Small intestine (tissue), 7 donors: ENCODE measurements around the gene PHACTR1. TPM values are rescaled to one million over a fixed set of nuclear protein-coding genes. Genes with fewer than 3 reads are reported as not detected.

Experiments
- DNase-seq, 2 donors: peaks; one replicate each; pipeline versions ENCODE4 v3.0.0 to v3.0.0-alpha.2; 2013
- FAIRE-seq: peaks from 2 replicates; lab custom pipeline; 2012; peaks lifted over from hg19 to GRCh38; lab: Jason Lieb, UNC
- H3K27ac ChIP-seq, 3 donors: one replicate each; pipeline ENCODE4 v1.5.1; 2013; ENCODE audit warnings: low read length in 2 of 3, mild to moderate bottlenecking in 2 of 3, control low read depth in 1 of 3, inconsistent platforms in 1 of 3, low read depth in 1 of 3, moderate library complexity in 1 of 3
- H3K27me3 ChIP-seq, 3 donors: one replicate each; pipeline ENCODE4 v1.6.1; 2013; ENCODE audit warnings: low read length in 3 of 3, inconsistent platforms in 1 of 3; ENCODE audit not compliant: control insufficient read depth in 3 of 3, insufficient read depth in 3 of 3
- H3K36me3 ChIP-seq, 3 donors: one replicate each; pipeline ENCODE4 v1.6.1; 2013; ENCODE audit warnings: low read length in 3 of 3, inconsistent platforms in 1 of 3, low read depth in 1 of 3, mild to moderate bottlenecking in 1 of 3, moderate library complexity in 1 of 3; ENCODE audit not compliant: control insufficient read depth in 3 of 3, insufficient read depth in 2 of 3
- H3K4me1 ChIP-seq, 3 donors: one replicate each; pipeline ENCODE4 v1.6.1; 2013; ENCODE audit warnings: low read length in 2 of 3, inconsistent platforms in 1 of 3, low read depth in 1 of 3, mild to moderate bottlenecking in 1 of 3, moderate library complexity in 1 of 3; ENCODE audit not compliant: control insufficient read depth in 3 of 3, insufficient read depth in 2 of 3
- H3K4me3 ChIP-seq, 3 donors: one replicate each; pipeline ENCODE4 v1.5.1; 2013; ENCODE audit warnings: low read length in 3 of 3, control low read depth in 1 of 3, inconsistent platforms in 1 of 3, low read depth in 1 of 3, mild to moderate bottlenecking in 1 of 3, moderate library complexity in 1 of 3
- H3K9me3 ChIP-seq, 2 donors: one replicate each; pipeline ENCODE4 v1.6.1; 2013; ENCODE audit warnings: low read depth in 1 of 2, low read length in 1 of 2; ENCODE audit not compliant: control insufficient read depth in 2 of 2, insufficient read depth in 1 of 2
- WGBS, 3 donors: extraction: QIAGEN DNeasy Blood & Tissue Kit; methylation state at CpG; one replicate each; pipeline ENCODE4 v1.1.7; 2013; 5-methylcytosine and 5-hydroxymethylcytosine counted together
- polyA plus RNA-seq, 4 donors: library from polyadenylated mRNA; stranded (reverse) in 3 of 4; unstranded in 1 of 4; fragments of 200-250 nt in 3 of 4; fragments of 120-200 nt in 1 of 4; gene quantifications; one replicate each; pipeline versions ENCODE4 v1.2.1 to v1.2.3, GENCODE V29; 2013
- donor health status: healthy with polysubstance abuse.
- donor health status: control.
- donor health status: control.
- donor health status: Bipolar disorder and iron deficiency.
- donor health status: healthy.

The PHACTR1 gene
- polyA plus RNA-seq, 4 donors: 0.67 to 3.8 (median 1.8) TPM

- H3K4me3 ChIP-seq: no peak overlapping the region
- peaks cover 0 to 3% (median 0%) of the 10 kb centered on the region in 3 donors for H3K27me3 ChIP-seq
- DNase-seq (no peak), FAIRE-seq (no peak)
- no peaks in the 10 kb centered on the region for H3K4me1 ChIP-seq
- H3K36me3 ChIP-seq: no peaks in the 10 kb centered on the region
- H3K27ac ChIP-seq: no peak overlapping the region
- WGBS, 3 donors: 58 to 75% (median 63%) methylated on average over 4 of the region's 4 CpGs
- H3K9me3 ChIP-seq: no peaks in the 10 kb centered on the region
Measured at GRCh38 chr6:12832226-12832735, 115.7 kb downstream of the PHACTR1 start.

- Histone ChIP-seq H3K27me3 (peaks cover 0 to 3% (median 0%) of the 10 kb centered on the region in 3 donors), H3K9me3 (peaks cover 0 to 6% of the 10 kb centered on the region in 2 donors), H3K27ac (no peak overlapping the region), H3K4me1 (no peaks in the 10 kb centered on the region), H3K4me3 (no peak overlapping the region), H3K36me3 (no peaks in the 10 kb centered on the region)
- no peak for FAIRE-seq
- WGBS, 3 donors: 57 to 74% (median 60%) methylated on average over 2 of the region's 2 CpGs
- no peak for DNase-seq
Measured at GRCh38 chr6:12836009-12836408, 119.4 kb downstream of the PHACTR1 start.

GRCh38 chr6:12841619-12842018, 125.1 kb downstream of the PHACTR1 start:
- FAIRE-seq (no peak), DNase-seq (no peak)
- H3K4me3 ChIP-seq: no peak overlapping the region
- H3K36me3 ChIP-seq: no peaks in the 10 kb centered on the region
- 61 to 74% (median 66%) methylated on average over 1 of the region's 1 CpG for WGBS, 3 donors
- H3K27ac ChIP-seq: no peak overlapping the region
- H3K9me3 ChIP-seq: peaks cover 0 to 6% of the 10 kb centered on the region in 2 donors
- no peaks in the 10 kb centered on the region for H3K4me1 ChIP-seq
- H3K27me3 ChIP-seq: peaks cover 0 to under 1% (median 0%) of the 10 kb centered on the region in 3 donors

- Histone ChIP-seq H3K9me3 (peaks cover 0 to 6% of the 10 kb centered on the region in 2 donors), H3K27me3 (peaks cover 0 to 3% (median 0%) of the 10 kb centered on the region in 3 donors), H3K4me3 (no peak overlapping the region), H3K36me3 (no peaks in the 10 kb centered on the region), H3K4me1 (no peaks in the 10 kb centered on the region), H3K27ac (no peak overlapping the region)
- FAIRE-seq (no peak), DNase-seq (no peak)
Measured at GRCh38 chr6:12842114-12842513, 125.5 kb downstream of the PHACTR1 start.

- 63 to 78% (median 70%) methylated on average over 2 of the region's 2 CpGs for WGBS, 3 donors
- no peak for FAIRE-seq
Measured at GRCh38 chr6:12842658-12843057, 126.1 kb downstream of the PHACTR1 start.

GRCh38 chr6:12844284-12845223, 128.0 kb downstream of the PHACTR1 start:
- Histone ChIP-seq H3K9me3 (no peaks in the 10 kb centered on the region), H3K27me3 (peaks cover 0 to 3% (median 0%) of the 10 kb centered on the region in 3 donors), H3K4me1 (no peaks in the 10 kb centered on the region), H3K27ac (no peak overlapping the region), H3K4me3 (no peak overlapping the region), H3K36me3 (no peaks in the 10 kb centered on the region)
- FAIRE-seq: no peak
- DNase-seq: peak; percentile 6 to 17
- 73 to 74% (median 73%) methylated on average over 11 of the region's 11 CpGs for WGBS, 3 donors

More at GRCh38 chr6:12842658-12843057, 126.1 kb downstream of the PHACTR1 start:
- Histone ChIP-seq H3K4me1 (no peaks in the 10 kb centered on the region), H3K36me3 (no peaks in the 10 kb centered on the region), H3K4me3 (no peak overlapping the region), H3K9me3 (peaks cover 0 to 4% of the 10 kb centered on the region in 2 donors), H3K27me3 (peaks cover 0 to 3% (median 0%) of the 10 kb centered on the region in 3 donors), H3K27ac (no peak overlapping the region)
- DNase-seq: no peak

GRCh38 chr6:12845224-12846004, 128.8 kb downstream of the PHACTR1 start:
- Histone ChIP-seq H3K36me3 (no peaks in the 10 kb centered on the region), H3K27me3 (peaks cover 0 to 3% (median 0%) of the 10 kb centered on the region in 3 donors), H3K4me1 (no peaks in the 10 kb centered on the region), H3K27ac (no peak overlapping the region), H3K9me3 (no peaks in the 10 kb centered on the region), H3K4me3 (no peak overlapping the region)
- whole genome bisulfite sequencing, 3 donors: 33 to 57% (median 47%) methylated on average over 10 of the region's 10 CpGs
- no peak for DNase-seq
- FAIRE-seq: no peak
